ENCODE measurements around the gene PLAAT1. TPM values are rescaled to one million over a fixed set of nuclear protein-coding genes. Genes with fewer than 3 reads are reported as not detected.
A peak's percentile ranks its signal among the peaks of the same experiment; 100 is the strongest.

The PLAAT1 gene
- total RNA-seq, 2 donors from 2014 or later, result 3.8 TPM; not detected in 1

- Mint-ChIP-seq H3K36me3 (ENCODE audit: low read depth) (no peaks in the 10 kb centered on the region), H3K27ac (no peak overlapping the region), H3K27me3 (peaks cover 38% of the 10 kb centered on the region), H3K4me1 (no peaks in the 10 kb centered on the region), H3K4me3 (no peak overlapping the region)
- DNase-seq, result no peak
- no peak for ATAC-seq
- no peaks in the 10 kb centered on the region for H3K9me3 ChIP-seq (ENCODE audit: control insufficient read depth, low read length, poor library complexity, severe bottlenecking)
Measured at GRCh38 chr3:193230610-193231009, 10.4 kb upstream of the PLAAT1 start.

- no peak overlapping the region for H3K27ac Mint-ChIP-seq
- H3K9me3 ChIP-seq (ENCODE audit: control insufficient read depth, low read length, poor library complexity, severe bottlenecking), result no peaks in the 10 kb centered on the region
- H3K27me3 Mint-ChIP-seq, result peaks cover 32% of the 10 kb centered on the region
- ATAC-seq, result no peak
- H3K36me3 Mint-ChIP-seq (ENCODE audit: low read depth), result no peaks in the 10 kb centered on the region
- no peaks in the 10 kb centered on the region for H3K4me1 Mint-ChIP-seq
- no peak for DNase-seq
- H3K4me3 Mint-ChIP-seq, result no peak overlapping the region
Measured at GRCh38 chr3:193231201-193231600, 9.8 kb upstream of the PLAAT1 start.

- no peak for DNase-seq
- no peak for ATAC-seq
- no peaks in the 10 kb centered on the region for H3K9me3 ChIP-seq (ENCODE audit: control insufficient read depth, low read length, poor library complexity, severe bottlenecking)
- no peaks in the 10 kb centered on the region for H3K36me3 Mint-ChIP-seq (ENCODE audit: low read depth)
- H3K4me1 Mint-ChIP-seq, result no peaks in the 10 kb centered on the region
- H3K27me3 Mint-ChIP-seq, result peaks cover 22% of the 10 kb centered on the region
- no peak overlapping the region for H3K27ac Mint-ChIP-seq
- no peak overlapping the region for H3K4me3 Mint-ChIP-seq
Measured at GRCh38 chr3:193236599-193236998, 4.4 kb upstream of the PLAAT1 start.

- ATAC-seq, result no peak
- Mint-ChIP-seq H3K27ac (no peak overlapping the region), H3K36me3 (ENCODE audit: low read depth) (peaks cover under 1% of the 10 kb centered on the region), H3K4me1 (no peaks in the 10 kb centered on the region), H3K4me3 (no peak overlapping the region), H3K27me3 (peaks cover 26% of the 10 kb centered on the region)
- no peak for DNase-seq
- no peaks in the 10 kb centered on the region for H3K9me3 ChIP-seq (ENCODE audit: control insufficient read depth, low read length, poor library complexity, severe bottlenecking)
Measured at GRCh38 chr3:193237030-193237429, 4.0 kb upstream of the PLAAT1 start.

- Mint-ChIP-seq H3K27me3 (peaks cover 32% of the 10 kb centered on the region), H3K4me3 (peak overlapping the region; percentile 15), H3K4me1 (no peaks in the 10 kb centered on the region), H3K36me3 (ENCODE audit: low read depth) (peaks cover 2% of the 10 kb centered on the region), H3K27ac (no peak overlapping the region)
- no peaks in the 10 kb centered on the region for H3K9me3 ChIP-seq (ENCODE audit: control insufficient read depth, low read length, poor library complexity, severe bottlenecking)
- ATAC-seq, result no peak
- DNase-seq, result no peak
Measured at GRCh38 chr3:193240436-193240849, 579 bp upstream of the PLAAT1 start.

GRCh38 chr3:193241716-193242115 lies 694 bp downstream of the PLAAT1 start:
- Mint-ChIP-seq H3K4me3 (no peak overlapping the region), H3K4me1 (no peaks in the 10 kb centered on the region), H3K27me3 (peaks cover 32% of the 10 kb centered on the region), H3K27ac (no peak overlapping the region), H3K36me3 (ENCODE audit: low read depth) (peaks cover 2% of the 10 kb centered on the region)
- H3K9me3 ChIP-seq (ENCODE audit: control insufficient read depth, low read length, poor library complexity, severe bottlenecking), result no peaks in the 10 kb centered on the region
- ATAC-seq, result no peak
- DNase-seq, result no peak

GRCh38 chr3:193243571-193243970 lies 2.5 kb downstream of the PLAAT1 start:
- H3K9me3 ChIP-seq (ENCODE audit: control insufficient read depth, low read length, poor library complexity, severe bottlenecking), result no peaks in the 10 kb centered on the region
- no peak overlapping the region for H3K27ac Mint-ChIP-seq
- H3K4me1 Mint-ChIP-seq, result no peaks in the 10 kb centered on the region
- peaks cover 2% of the 10 kb centered on the region for H3K36me3 Mint-ChIP-seq (ENCODE audit: low read depth)
- peaks cover 25% of the 10 kb centered on the region for H3K27me3 Mint-ChIP-seq
- DNase-seq (no peak), ATAC-seq (no peak)
- H3K4me3 Mint-ChIP-seq, result no peak overlapping the region

- no peak overlapping the region for H3K4me3 Mint-ChIP-seq
- no peaks in the 10 kb centered on the region for H3K27me3 Mint-ChIP-seq
- no peak for ATAC-seq
- no peak overlapping the region for H3K27ac Mint-ChIP-seq
- no peak for DNase-seq
- no peaks in the 10 kb centered on the region for H3K36me3 Mint-ChIP-seq (ENCODE audit: low read depth)
- no peaks in the 10 kb centered on the region for H3K4me1 Mint-ChIP-seq
- peaks cover 2% of the 10 kb centered on the region for H3K9me3 ChIP-seq (ENCODE audit: control insufficient read depth, low read length, poor library complexity, severe bottlenecking)
Measured at GRCh38 chr3:193248848-193249468, 7.9 kb downstream of the PLAAT1 start.

- no peak overlapping the region for H3K4me3 Mint-ChIP-seq
- ATAC-seq (no peak), DNase-seq (no peak)
- no peak overlapping the region for H3K27ac Mint-ChIP-seq
- peaks cover 2% of the 10 kb centered on the region for H3K9me3 ChIP-seq (ENCODE audit: control insufficient read depth, low read length, poor library complexity, severe bottlenecking)
- no peaks in the 10 kb centered on the region for H3K4me1 Mint-ChIP-seq
- no peaks in the 10 kb centered on the region for H3K36me3 Mint-ChIP-seq (ENCODE audit: low read depth)
- H3K27me3 Mint-ChIP-seq, result peaks cover 2% of the 10 kb centered on the region
Measured at GRCh38 chr3:193250492-193250891, 9.5 kb downstream of the PLAAT1 start.

GRCh38 chr3:193253986-193254660 lies 13.1 kb downstream of the PLAAT1 start:
- peaks cover 2% of the 10 kb centered on the region for H3K9me3 ChIP-seq (ENCODE audit: control insufficient read depth, low read length, poor library complexity, severe bottlenecking)
- Mint-ChIP-seq H3K4me1 (no peaks in the 10 kb centered on the region), H3K27me3 (peaks cover 21% of the 10 kb centered on the region)

GRCh38 chr3:193261970-193262369 lies 20.9 kb downstream of the PLAAT1 start:
- Mint-ChIP-seq H3K4me1 (no peaks in the 10 kb centered on the region), H3K4me3 (no peak overlapping the region), H3K36me3 (ENCODE audit: low read depth) (no peaks in the 10 kb centered on the region), H3K27me3 (peaks cover 4% of the 10 kb centered on the region), H3K27ac (no peak overlapping the region)
- no peak for ATAC-seq
- DNase-seq, result no peak
- H3K9me3 ChIP-seq (ENCODE audit: control insufficient read depth, low read length, poor library complexity, severe bottlenecking), result no peaks in the 10 kb centered on the region

More at GRCh38 chr3:193253986-193254660, 13.1 kb downstream of the PLAAT1 start:
- DNase-seq, result no peak
- Mint-ChIP-seq H3K27ac (no peak overlapping the region), H3K36me3 (ENCODE audit: low read depth) (no peaks in the 10 kb centered on the region), H3K4me3 (no peak overlapping the region)
- no peak for ATAC-seq

GRCh38 chr3:193262707-193263106 lies 21.7 kb downstream of the PLAAT1 start:
- no peaks in the 10 kb centered on the region for H3K27me3 Mint-ChIP-seq
- DNase-seq (no peak), ATAC-seq (no peak)
- no peak overlapping the region for H3K4me3 Mint-ChIP-seq
- no peaks in the 10 kb centered on the region for H3K36me3 Mint-ChIP-seq (ENCODE audit: low read depth)
- H3K4me1 Mint-ChIP-seq, result no peaks in the 10 kb centered on the region
- H3K9me3 ChIP-seq (ENCODE audit: control insufficient read depth, low read length, poor library complexity, severe bottlenecking), result no peaks in the 10 kb centered on the region
- no peak overlapping the region for H3K27ac Mint-ChIP-seq

GRCh38 chr3:193269343-193270028 lies 28.5 kb downstream of the PLAAT1 start:
- H3K9me3 ChIP-seq (ENCODE audit: control insufficient read depth, low read length, poor library complexity, severe bottlenecking), result no peaks in the 10 kb centered on the region
- H3K27ac Mint-ChIP-seq, result no peak overlapping the region
- peaks cover 6% of the 10 kb centered on the region for H3K27me3 Mint-ChIP-seq
- ATAC-seq (no peak), DNase-seq (no peak)
- H3K4me3 Mint-ChIP-seq, result no peak overlapping the region
- H3K4me1 Mint-ChIP-seq, result no peaks in the 10 kb centered on the region
- H3K36me3 Mint-ChIP-seq (ENCODE audit: low read depth), result no peaks in the 10 kb centered on the region
